GM23338 (cell line): ENCODE results near the gene SCIMP. TPM values are rescaled to one million over a fixed set of nuclear protein-coding genes. Genes with fewer than 3 reads are reported as not detected.

Experiments
- ATAC-seq: fragments of 200-7000 bp; cut with Tn5 transposase; 3 replicates; pipeline ENCODE4 v1.9.1; 2020
- DNase-seq: peaks from one replicate; pipeline ENCODE4 v3.0.0-alpha.2; 2015; ENCODE audit warnings: low spot score
- H2AFZ ChIP-seq: fragments of 200-600 bp; sonication (generic); 2 replicates; pipeline ENCODE4 v1.8.0; 2016; ENCODE audit warnings: antibody characterized with exemption, mild to moderate bottlenecking, moderate library complexity
- H3F3A ChIP-seq: fragments of 200-600 bp; sonication (generic); replicated peaks from 2 replicates; pipeline ENCODE4 v1.8.0; 2017; ENCODE audit warnings: antibody characterized with exemption, mixed run types, low read depth
- H3K27ac ChIP-seq: fragments of 200-600 bp; sonication (generic); 2 replicates; pipeline ENCODE4 v1.6.1; 2016; ENCODE audit warnings: low read depth
- H3K27me3 ChIP-seq: fragments of 200-600 bp; sonication (generic); 2 replicates; pipeline ENCODE4 v1.8.0; 2016; ENCODE audit warnings: mild to moderate bottlenecking, mixed run types, moderate library complexity; ENCODE audit not compliant: insufficient read depth
- H3K36me3 ChIP-seq: fragments of 200-600 bp; sonication (generic); 2 replicates; pipeline ENCODE4 v1.8.0; 2016; ENCODE audit warnings: mild to moderate bottlenecking; ENCODE audit not compliant: insufficient read depth
- H3K4me1 ChIP-seq: fragments of 200-600 bp; sonication (generic); 2 replicates; pipeline ENCODE4 v1.8.0; 2016; ENCODE audit warnings: mild to moderate bottlenecking, moderate library complexity; ENCODE audit not compliant: insufficient read depth
- H3K4me2 ChIP-seq: fragments of 200-600 bp; sonication (generic); 2 replicates; pipeline ENCODE4 v1.7.1; 2017; ENCODE audit warnings: mixed run types
- H3K4me3 ChIP-seq: fragments of 200-600 bp; sonication (generic); 2 replicates; pipeline ENCODE4 v1.6.1; 2016; ENCODE audit warnings: mixed run types
- H3K79me2 ChIP-seq: fragments of 200-600 bp; sonication (generic); replicated peaks from 2 replicates; pipeline ENCODE4 v1.8.0; 2017; ENCODE audit warnings: mild to moderate bottlenecking; ENCODE audit not compliant: insufficient read depth
- H3K9me2 ChIP-seq: fragments of 200-600 bp; sonication (generic); 2 replicates; pipeline ENCODE4 v1.8.0; 2017; ENCODE audit not compliant: insufficient read depth
- H4K20me1 ChIP-seq: fragments of 200-600 bp; sonication (generic); replicated peaks from 2 replicates; pipeline ENCODE4 v1.8.0; 2017; ENCODE audit warnings: mild to moderate bottlenecking; ENCODE audit not compliant: insufficient read depth
- H3K27ac Mint-ChIP-seq: 2 replicates; pipeline ENCODE4 v1.8.0; 2020; ENCODE audit warnings: inconsistent platforms, mild to moderate bottlenecking, moderate library complexity, mixed read lengths
- H3K27me3 Mint-ChIP-seq: 3 replicates; pipeline ENCODE4 v1.8.0; 2022; ENCODE audit warnings: low read depth, mild to moderate bottlenecking, moderate library complexity, mixed read lengths, inconsistent platforms; ENCODE audit not compliant: insufficient read depth, poor library complexity
- H3K36me3 Mint-ChIP-seq: 3 replicates; pipeline ENCODE4 v1.8.0; 2021; ENCODE audit warnings: low read depth, mild to moderate bottlenecking, inconsistent platforms, moderate library complexity, mixed read lengths
- H3K4me1 Mint-ChIP-seq: 3 replicates; pipeline ENCODE4 v1.8.0; 2020; ENCODE audit warnings: mild to moderate bottlenecking, inconsistent platforms, mixed read lengths
- H3K4me3 Mint-ChIP-seq: 3 replicates; pipeline ENCODE4 v1.8.0; 2021; ENCODE audit warnings: moderate library complexity, mild to moderate bottlenecking, inconsistent platforms, mixed read lengths
- H3K9me3 Mint-ChIP-seq: 3 replicates; pipeline ENCODE4 v1.8.0; 2020; ENCODE audit warnings: moderate library complexity, mild to moderate bottlenecking, inconsistent platforms, mixed read lengths
- JUNB ChIP-seq: IDR thresholded peaks from one replicate; pipeline ENCODE4 v1.6.1; 2016; ENCODE audit warnings: antibody characterized with exemption; ENCODE audit not compliant: unreplicated experiment
- NANOG ChIP-seq: IDR thresholded peaks from 2 replicates; pipeline ENCODE4 v1.6.1; 2016; ENCODE audit warnings: antibody characterized with exemption, borderline replicate concordance
- POLR2AphosphoS5 ChIP-seq: IDR thresholded peaks from 2 replicates; pipeline ENCODE4 v1.6.1; 2016; ENCODE audit warnings: antibody characterized with exemption, low read depth
- STAT1 ChIP-seq: IDR thresholded peaks from one replicate; pipeline ENCODE4 v1.6.1; 2016; ENCODE audit warnings: antibody characterized with exemption; ENCODE audit not compliant: unreplicated experiment
- ZNF331 ChIP-seq: fragments of 250-450 bp; sonication (Bioruptor Pico); IDR thresholded peaks from 2 replicates; pipeline ENCODE4 v1.5.0; 2020; ENCODE audit warnings: low read depth, mild to moderate bottlenecking, moderate library complexity
- polyA plus RNA-seq: library from polyadenylated mRNA; unstranded; fragments of >200 nt; fragmentation: Nextera tagmentation; extraction: Ambion mirVana; gene quantifications from 2 replicates; pipeline ENCODE4 v1.2.1, GENCODE V29; 2016
- total RNA-seq: library from RNA; depleted of rRNA; stranded (reverse); fragments of >200 nt; shearing (Covaris generic); gene quantifications from 2 replicates; pipeline ENCODE4 v1.2.3, GENCODE V29; 2014
- TF ChIP-seq, protein P1 (sequence below): IDR thresholded peaks from one replicate; pipeline ENCODE4 v1.6.1; 2018; ENCODE audit warnings: antibody characterized with exemption; ENCODE audit not compliant: unreplicated experiment
- TF ChIP-seq, protein P2 (sequence below), 2 experiments: fragments of 200-600 bp in 1 of 2; sonication (generic) in 1 of 2; conservative IDR thresholded peaks; 2 replicates each; pipeline versions ENCODE4 v1.5.1 to v1.6.1; 2016 to 2017; ENCODE audit warnings: antibody characterized with exemption in 2 of 2, low read depth in 2 of 2, mild to moderate bottlenecking in 2 of 2, moderate library complexity in 1 of 2
- TF ChIP-seq, protein P3 (sequence below): fragments of 250-450 bp; sonication (Bioruptor Pico); IDR thresholded peaks from 2 replicates; pipeline ENCODE4 v1.5.0; 2020; ENCODE audit warnings: mild to moderate bottlenecking, moderate library complexity

SCIMP gene
- total and polyA plus RNA-seq, 2 experiments from 2014 or later = 0.36 TPM; not detected in 1

DNA sequence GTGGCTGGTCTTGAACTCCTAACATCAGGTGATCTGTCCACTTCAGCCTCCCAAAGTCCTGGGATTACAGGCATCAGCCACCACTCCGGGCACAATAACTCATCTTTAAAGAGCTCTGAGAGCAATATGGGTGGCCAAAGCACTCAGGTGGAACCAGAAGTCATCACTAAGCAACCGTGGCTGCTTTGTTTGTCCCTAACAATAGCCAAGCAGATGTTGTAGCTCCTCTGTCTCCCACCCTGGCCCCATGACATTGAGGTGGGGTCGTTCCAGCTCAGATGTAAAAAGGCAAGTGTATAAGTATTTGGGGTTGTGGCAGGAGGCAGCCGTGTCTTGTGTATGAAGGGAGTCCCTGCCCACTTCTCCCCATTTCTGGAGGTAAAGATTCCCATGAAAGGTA lies 3.7 kb upstream of the SCIMP start (continued):
- TF ChIP-seq STAT1 = no peak
- TF ChIP-seq, protein P1, sequence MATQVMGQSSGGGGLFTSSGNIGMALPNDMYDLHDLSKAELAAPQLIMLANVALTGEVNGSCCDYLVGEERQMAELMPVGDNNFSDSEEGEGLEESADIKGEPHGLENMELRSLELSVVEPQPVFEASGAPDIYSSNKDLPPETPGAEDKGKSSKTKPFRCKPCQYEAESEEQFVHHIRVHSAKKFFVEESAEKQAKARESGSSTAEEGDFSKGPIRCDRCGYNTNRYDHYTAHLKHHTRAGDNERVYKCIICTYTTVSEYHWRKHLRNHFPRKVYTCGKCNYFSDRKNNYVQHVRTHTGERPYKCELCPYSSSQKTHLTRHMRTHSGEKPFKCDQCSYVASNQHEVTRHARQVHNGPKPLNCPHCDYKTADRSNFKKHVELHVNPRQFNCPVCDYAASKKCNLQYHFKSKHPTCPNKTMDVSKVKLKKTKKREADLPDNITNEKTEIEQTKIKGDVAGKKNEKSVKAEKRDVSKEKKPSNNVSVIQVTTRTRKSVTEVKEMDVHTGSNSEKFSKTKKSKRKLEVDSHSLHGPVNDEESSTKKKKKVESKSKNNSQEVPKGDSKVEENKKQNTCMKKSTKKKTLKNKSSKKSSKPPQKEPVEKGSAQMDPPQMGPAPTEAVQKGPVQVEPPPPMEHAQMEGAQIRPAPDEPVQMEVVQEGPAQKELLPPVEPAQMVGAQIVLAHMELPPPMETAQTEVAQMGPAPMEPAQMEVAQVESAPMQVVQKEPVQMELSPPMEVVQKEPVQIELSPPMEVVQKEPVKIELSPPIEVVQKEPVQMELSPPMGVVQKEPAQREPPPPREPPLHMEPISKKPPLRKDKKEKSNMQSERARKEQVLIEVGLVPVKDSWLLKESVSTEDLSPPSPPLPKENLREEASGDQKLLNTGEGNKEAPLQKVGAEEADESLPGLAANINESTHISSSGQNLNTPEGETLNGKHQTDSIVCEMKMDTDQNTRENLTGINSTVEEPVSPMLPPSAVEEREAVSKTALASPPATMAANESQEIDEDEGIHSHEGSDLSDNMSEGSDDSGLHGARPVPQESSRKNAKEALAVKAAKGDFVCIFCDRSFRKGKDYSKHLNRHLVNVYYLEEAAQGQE = no peak
- no peak for TF ChIP-seq ZNF331 (CRISPR knock-in tag)
- no peak for TF ChIP-seq JUNB

DNA sequence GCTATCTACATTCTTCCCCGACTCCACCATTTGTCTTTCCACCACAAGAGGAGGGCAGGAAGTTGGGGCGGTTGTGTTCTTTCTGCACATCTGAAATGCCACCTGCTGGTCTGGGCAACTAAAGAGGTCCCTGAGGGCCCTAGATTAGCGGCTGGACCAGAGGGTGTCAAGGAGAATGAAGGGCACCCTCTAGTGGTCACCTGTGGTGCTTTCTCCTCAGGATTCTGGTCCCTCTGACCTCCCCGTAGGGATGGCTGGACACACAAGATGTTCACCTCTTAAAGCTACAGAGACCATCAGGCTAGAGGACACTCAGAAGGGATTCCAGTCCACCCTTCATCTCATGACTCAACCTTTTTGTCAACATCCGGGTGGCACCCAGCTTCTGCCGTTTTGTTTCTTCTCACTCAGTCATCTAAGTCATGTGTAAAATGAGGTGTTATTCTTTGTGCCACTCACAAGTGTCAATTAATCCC lies 2.9 kb upstream of the SCIMP start:
- H3K27ac Mint-ChIP-seq = no peak overlapping the region
- Histone ChIP-seq H3K9me2 (no peaks in the 10 kb centered on the region), H3K36me3 (no peaks in the 10 kb centered on the region)

More for the DNA sequence above, 2.9 kb upstream of the SCIMP start:
- no peaks in the 10 kb centered on the region for H3K4me1 Mint-ChIP-seq
- ATAC-seq = peak; percentile 100
- TF ChIP-seq, protein P2, sequence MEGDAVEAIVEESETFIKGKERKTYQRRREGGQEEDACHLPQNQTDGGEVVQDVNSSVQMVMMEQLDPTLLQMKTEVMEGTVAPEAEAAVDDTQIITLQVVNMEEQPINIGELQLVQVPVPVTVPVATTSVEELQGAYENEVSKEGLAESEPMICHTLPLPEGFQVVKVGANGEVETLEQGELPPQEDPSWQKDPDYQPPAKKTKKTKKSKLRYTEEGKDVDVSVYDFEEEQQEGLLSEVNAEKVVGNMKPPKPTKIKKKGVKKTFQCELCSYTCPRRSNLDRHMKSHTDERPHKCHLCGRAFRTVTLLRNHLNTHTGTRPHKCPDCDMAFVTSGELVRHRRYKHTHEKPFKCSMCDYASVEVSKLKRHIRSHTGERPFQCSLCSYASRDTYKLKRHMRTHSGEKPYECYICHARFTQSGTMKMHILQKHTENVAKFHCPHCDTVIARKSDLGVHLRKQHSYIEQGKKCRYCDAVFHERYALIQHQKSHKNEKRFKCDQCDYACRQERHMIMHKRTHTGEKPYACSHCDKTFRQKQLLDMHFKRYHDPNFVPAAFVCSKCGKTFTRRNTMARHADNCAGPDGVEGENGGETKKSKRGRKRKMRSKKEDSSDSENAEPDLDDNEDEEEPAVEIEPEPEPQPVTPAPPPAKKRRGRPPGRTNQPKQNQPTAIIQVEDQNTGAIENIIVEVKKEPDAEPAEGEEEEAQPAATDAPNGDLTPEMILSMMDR (conservative IDR thresholded peaks at IDR 0.05; ENCODE audit: low read depth in 2 of 2) = peak; percentile 90 to 92
- TF ChIP-seq STAT1 (no peak), NANOG (no peak), POLR2AphosphoS5 (no peak)
- TF ChIP-seq, protein P3, sequence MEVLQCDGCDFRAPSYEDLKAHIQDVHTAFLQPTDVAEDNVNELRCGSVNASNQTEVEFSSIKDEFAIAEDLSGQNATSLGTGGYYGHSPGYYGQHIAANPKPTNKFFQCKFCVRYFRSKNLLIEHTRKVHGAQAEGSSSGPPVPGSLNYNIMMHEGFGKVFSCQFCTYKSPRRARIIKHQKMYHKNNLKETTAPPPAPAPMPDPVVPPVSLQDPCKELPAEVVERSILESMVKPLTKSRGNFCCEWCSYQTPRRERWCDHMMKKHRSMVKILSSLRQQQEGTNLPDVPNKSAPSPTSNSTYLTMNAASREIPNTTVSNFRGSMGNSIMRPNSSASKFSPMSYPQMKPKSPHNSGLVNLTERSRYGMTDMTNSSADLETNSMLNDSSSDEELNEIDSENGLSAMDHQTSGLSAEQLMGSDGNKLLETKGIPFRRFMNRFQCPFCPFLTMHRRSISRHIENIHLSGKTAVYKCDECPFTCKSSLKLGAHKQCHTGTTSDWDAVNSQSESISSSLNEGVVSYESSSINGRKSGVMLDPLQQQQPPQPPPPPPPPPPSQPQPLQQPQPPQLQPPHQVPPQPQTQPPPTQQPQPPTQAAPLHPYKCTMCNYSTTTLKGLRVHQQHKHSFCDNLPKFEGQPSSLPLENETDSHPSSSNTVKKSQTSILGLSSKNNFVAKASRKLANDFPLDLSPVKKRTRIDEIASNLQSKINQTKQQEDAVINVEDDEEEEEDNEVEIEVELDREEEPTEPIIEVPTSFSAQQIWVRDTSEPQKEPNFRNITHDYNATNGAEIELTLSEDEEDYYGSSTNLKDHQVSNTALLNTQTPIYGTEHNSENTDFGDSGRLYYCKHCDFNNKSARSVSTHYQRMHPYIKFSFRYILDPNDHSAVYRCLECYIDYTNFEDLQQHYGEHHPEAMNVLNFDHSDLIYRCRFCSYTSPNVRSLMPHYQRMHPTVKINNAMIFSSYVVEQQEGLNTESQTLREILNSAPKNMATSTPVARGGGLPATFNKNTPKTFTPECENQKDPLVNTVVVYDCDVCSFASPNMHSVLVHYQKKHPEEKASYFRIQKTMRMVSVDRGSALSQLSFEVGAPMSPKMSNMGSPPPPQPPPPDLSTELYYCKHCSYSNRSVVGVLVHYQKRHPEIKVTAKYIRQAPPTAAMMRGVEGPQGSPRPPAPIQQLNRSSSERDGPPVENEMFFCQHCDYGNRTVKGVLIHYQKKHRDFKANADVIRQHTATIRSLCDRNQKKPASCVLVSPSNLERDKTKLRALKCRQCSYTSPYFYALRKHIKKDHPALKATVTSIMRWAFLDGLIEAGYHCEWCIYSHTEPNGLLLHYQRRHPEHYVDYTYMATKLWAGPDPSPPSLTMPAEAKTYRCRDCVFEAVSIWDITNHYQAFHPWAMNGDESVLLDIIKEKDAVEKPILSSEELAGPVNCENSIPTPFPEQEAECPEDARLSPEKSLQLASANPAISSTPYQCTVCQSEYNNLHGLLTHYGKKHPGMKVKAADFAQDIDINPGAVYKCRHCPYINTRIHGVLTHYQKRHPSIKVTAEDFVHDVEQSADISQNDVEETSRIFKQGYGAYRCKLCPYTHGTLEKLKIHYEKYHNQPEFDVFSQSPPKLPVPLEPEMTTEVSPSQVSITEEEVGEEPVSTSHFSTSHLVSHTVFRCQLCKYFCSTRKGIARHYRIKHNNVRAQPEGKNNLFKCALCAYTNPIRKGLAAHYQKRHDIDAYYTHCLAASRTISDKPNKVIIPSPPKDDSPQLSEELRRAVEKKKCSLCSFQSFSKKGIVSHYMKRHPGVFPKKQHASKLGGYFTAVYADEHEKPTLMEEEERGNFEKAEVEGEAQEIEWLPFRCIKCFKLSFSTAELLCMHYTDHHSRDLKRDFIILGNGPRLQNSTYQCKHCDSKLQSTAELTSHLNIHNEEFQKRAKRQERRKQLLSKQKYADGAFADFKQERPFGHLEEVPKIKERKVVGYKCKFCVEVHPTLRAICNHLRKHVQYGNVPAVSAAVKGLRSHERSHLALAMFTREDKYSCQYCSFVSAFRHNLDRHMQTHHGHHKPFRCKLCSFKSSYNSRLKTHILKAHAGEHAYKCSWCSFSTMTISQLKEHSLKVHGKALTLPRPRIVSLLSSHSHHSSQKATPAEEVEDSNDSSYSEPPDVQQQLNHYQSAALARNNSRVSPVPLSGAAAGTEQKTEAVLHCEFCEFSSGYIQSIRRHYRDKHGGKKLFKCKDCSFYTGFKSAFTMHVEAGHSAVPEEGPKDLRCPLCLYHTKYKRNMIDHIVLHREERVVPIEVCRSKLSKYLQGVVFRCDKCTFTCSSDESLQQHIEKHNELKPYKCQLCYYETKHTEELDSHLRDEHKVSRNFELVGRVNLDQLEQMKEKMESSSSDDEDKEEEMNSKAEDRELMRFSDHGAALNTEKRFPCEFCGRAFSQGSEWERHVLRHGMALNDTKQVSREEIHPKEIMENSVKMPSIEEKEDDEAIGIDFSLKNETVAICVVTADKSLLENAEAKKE (CRISPR knock-in tag) = peak; percentile 67
- H3K4me2 ChIP-seq = no peak overlapping the region
- H3K27me3 ChIP-seq = no peaks in the 10 kb centered on the region
- no peak overlapping the region for H3K4me3 Mint-ChIP-seq
- H4K20me1 ChIP-seq = no peaks in the 10 kb centered on the region
- no peak overlapping the region for H2AFZ ChIP-seq
- no peaks in the 10 kb centered on the region for H3K79me2 ChIP-seq
- H3K4me3 ChIP-seq = no peak overlapping the region
- peak; percentile 93 for DNase-seq
- H3K36me3 Mint-ChIP-seq = no peaks in the 10 kb centered on the region
- no peak overlapping the region for H3K27ac ChIP-seq
- no peaks in the 10 kb centered on the region; the same call in 2 of the 3 replicates for H3K9me3 Mint-ChIP-seq
- H3K4me1 ChIP-seq = no peaks in the 10 kb centered on the region
- H3F3A ChIP-seq = no peaks in the 10 kb centered on the region
- peaks cover 4% of the 10 kb centered on the region for H3K27me3 Mint-ChIP-seq
